Measurements from ENCODE around the gene TMEM266. TPM values are rescaled to one million over a fixed set of nuclear protein-coding genes. Genes with fewer than 3 reads are reported as not detected.
"Not testable (repeated sequence)": the region's sequence is repeated elsewhere in the genome, so short reads cannot be mapped to it uniquely, and the experiment has no call there.

The TMEM266 gene
- total and polyA plus RNA-seq, 2 experiments from 2014 or later: 0.39 to 1.9 TPM

DNA sequence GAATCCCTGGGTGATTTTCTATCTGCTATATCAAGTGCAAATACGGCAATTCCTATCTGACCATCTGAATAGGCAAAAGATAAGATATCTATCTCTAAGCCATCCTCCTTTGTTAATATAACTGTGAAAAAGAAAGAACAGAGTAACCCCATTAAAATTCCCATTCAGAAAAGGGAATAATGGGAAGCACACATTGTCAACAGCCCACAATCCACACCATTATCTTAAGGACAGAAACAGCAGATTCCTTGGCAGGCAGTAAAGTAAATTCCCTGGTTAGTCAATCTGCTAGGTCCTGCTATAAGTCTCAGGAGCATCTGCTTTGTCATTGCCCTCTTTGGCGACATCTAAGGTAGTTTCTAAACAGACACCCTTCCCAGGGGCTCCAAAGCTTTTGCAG lies 25.7 kb upstream of the TMEM266 start:
- H3K9me2 ChIP-seq (replicated peaks; ENCODE audit: insufficient read depth): no peaks in the 10 kb centered on the region
- H3K36me3 ChIP-seq (replicated peaks; ENCODE audit: insufficient read depth, low read depth): no peaks in the 10 kb centered on the region
- H4K20me1 ChIP-seq (ENCODE audit: insufficient read depth, poor library complexity, severe bottlenecking): no peaks in the 10 kb centered on the region
- H3K4me1 ChIP-seq (ENCODE audit: insufficient read depth): no peaks in the 10 kb centered on the region
- H3K27me3 ChIP-seq: no peaks in the 10 kb centered on the region
- no peaks in the 10 kb centered on the region for H3K79me2 ChIP-seq
- H3K4me3 ChIP-seq: no peak overlapping the region
- H3K27ac ChIP-seq: no peak overlapping the region
- TF ChIP-seq, protein P1, sequence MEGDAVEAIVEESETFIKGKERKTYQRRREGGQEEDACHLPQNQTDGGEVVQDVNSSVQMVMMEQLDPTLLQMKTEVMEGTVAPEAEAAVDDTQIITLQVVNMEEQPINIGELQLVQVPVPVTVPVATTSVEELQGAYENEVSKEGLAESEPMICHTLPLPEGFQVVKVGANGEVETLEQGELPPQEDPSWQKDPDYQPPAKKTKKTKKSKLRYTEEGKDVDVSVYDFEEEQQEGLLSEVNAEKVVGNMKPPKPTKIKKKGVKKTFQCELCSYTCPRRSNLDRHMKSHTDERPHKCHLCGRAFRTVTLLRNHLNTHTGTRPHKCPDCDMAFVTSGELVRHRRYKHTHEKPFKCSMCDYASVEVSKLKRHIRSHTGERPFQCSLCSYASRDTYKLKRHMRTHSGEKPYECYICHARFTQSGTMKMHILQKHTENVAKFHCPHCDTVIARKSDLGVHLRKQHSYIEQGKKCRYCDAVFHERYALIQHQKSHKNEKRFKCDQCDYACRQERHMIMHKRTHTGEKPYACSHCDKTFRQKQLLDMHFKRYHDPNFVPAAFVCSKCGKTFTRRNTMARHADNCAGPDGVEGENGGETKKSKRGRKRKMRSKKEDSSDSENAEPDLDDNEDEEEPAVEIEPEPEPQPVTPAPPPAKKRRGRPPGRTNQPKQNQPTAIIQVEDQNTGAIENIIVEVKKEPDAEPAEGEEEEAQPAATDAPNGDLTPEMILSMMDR (IDR thresholded peaks at IDR 0.05; ENCODE audit: poor library complexity): no peak
- TF ChIP-seq EZH2phosphoT487 (IDR thresholded peaks at IDR 0.05; ENCODE audit: low read depth, severe bottlenecking, unreplicated experiment) (no peak), EZH2 (IDR thresholded peaks at IDR 0.05; ENCODE audit: borderline replicate concordance) (no peak)
- no peak overlapping the region for H2AFZ ChIP-seq
- DNase-seq (ENCODE audit: low spot score): no peak
- H3K4me2 ChIP-seq: no peak overlapping the region
- H3K9me3 ChIP-seq (ENCODE audit: low read depth): no peaks in the 10 kb centered on the region
- WGBS (ENCODE audit: low lambda C conversion rate, missing lambda C conversion rate): 38% methylated on average over 2 of the region's 2 CpGs

- no peaks in the 10 kb centered on the region for H3K9me3 ChIP-seq (ENCODE audit: low read depth)
- DNase-seq (ENCODE audit: low spot score): no peak
- 38% methylated on average over 3 of the region's 3 CpGs for WGBS (ENCODE audit: low lambda C conversion rate, missing lambda C conversion rate)
- H3K9me2 ChIP-seq (replicated peaks; ENCODE audit: insufficient read depth): no peaks in the 10 kb centered on the region
- H3K27ac ChIP-seq: no peak overlapping the region
- H3K36me3 ChIP-seq (replicated peaks; ENCODE audit: insufficient read depth, low read depth): no peaks in the 10 kb centered on the region
- no peak overlapping the region for H3K4me3 ChIP-seq
- no peak for TF ChIP-seq EZH2phosphoT487 (IDR thresholded peaks at IDR 0.05; ENCODE audit: low read depth, severe bottlenecking, unreplicated experiment)
- TF ChIP-seq, protein P1 (IDR thresholded peaks at IDR 0.05; ENCODE audit: poor library complexity): no peak
- no peak for TF ChIP-seq EZH2 (IDR thresholded peaks at IDR 0.05; ENCODE audit: borderline replicate concordance)
- no peak overlapping the region for H2AFZ ChIP-seq
- no peaks in the 10 kb centered on the region for H3K79me2 ChIP-seq
- no peaks in the 10 kb centered on the region for H3K27me3 ChIP-seq
- H3K4me1 ChIP-seq (ENCODE audit: insufficient read depth): no peaks in the 10 kb centered on the region
- H3K4me2 ChIP-seq: no peak overlapping the region
- H4K20me1 ChIP-seq (ENCODE audit: insufficient read depth, poor library complexity, severe bottlenecking): no peaks in the 10 kb centered on the region
Observed at GRCh38 chr15:76035593-76035992, 24.2 kb upstream of the TMEM266 start.

DNA sequence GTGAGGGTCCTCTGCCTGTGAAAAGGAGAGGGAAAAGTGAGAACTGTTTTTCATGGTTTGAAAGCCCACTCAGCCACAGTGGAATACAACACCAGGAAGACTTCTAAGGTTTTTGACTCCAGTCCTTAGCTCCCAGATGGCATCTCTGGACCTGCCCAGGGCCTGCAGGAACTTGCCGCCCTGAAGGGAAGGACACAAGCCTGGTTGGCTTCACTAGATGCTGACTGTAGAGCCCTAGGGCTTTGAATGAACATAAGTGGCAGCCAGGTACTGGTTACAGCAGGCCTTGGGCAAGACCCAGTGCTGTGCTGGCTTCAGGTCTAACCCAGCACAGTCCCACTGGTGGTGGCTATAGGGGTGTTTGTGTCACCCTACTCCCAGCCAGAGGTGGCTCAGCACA lies 21.3 kb upstream of the TMEM266 start:
- H3K4me2 ChIP-seq: no peak overlapping the region
- no peak overlapping the region for H3K4me3 ChIP-seq
- TF ChIP-seq, protein P1 (IDR thresholded peaks at IDR 0.05; ENCODE audit: poor library complexity): no peak
- TF ChIP-seq EZH2 (IDR thresholded peaks at IDR 0.05; ENCODE audit: borderline replicate concordance): no peak
- TF ChIP-seq EZH2phosphoT487 (IDR thresholded peaks at IDR 0.05; ENCODE audit: low read depth, severe bottlenecking, unreplicated experiment): no peak
- no peak overlapping the region for H2AFZ ChIP-seq
- no peak overlapping the region for H3K27ac ChIP-seq
- no peaks in the 10 kb centered on the region for H3K9me2 ChIP-seq (replicated peaks; ENCODE audit: insufficient read depth)
- H4K20me1 ChIP-seq (ENCODE audit: insufficient read depth, poor library complexity, severe bottlenecking): no peaks in the 10 kb centered on the region
- no peaks in the 10 kb centered on the region for H3K4me1 ChIP-seq (ENCODE audit: insufficient read depth)
- WGBS (ENCODE audit: low lambda C conversion rate, missing lambda C conversion rate): 92% methylated on average over 1 of the region's 1 CpG
- no peak for DNase-seq (ENCODE audit: low spot score)
- no peaks in the 10 kb centered on the region for H3K9me3 ChIP-seq (ENCODE audit: low read depth)
- H3K27me3 ChIP-seq: peaks cover 5% of the 10 kb centered on the region
- no peaks in the 10 kb centered on the region for H3K36me3 ChIP-seq (replicated peaks; ENCODE audit: insufficient read depth, low read depth)
- H3K79me2 ChIP-seq: no peaks in the 10 kb centered on the region

DNA sequence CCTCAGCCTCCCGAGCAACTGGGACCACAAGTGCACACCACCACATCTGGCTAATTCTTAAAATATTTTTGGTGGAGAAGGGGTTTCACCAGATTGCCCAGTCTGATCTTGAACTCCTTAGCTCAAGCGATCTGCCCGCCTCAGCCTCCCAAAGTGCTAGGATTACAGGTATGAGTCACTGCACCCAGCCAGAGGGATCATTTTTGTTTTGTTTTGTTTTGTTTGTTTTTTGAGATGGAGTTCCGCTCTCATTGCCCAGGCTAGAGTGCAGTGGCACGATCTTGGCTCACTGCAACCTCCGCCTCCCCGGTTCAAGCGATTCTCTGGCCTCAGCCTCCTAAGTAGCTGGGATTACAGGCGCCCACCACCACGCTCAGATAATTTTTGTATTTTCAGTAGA lies 5.6 kb upstream of the TMEM266 start:
- not testable (repeated sequence) for H3K4me2 ChIP-seq; H3K9me3 ChIP-seq (ENCODE audit: low read depth); H3K4me3 ChIP-seq; H3K36me3 ChIP-seq (replicated peaks; ENCODE audit: insufficient read depth, low read depth); H3K27me3 ChIP-seq; H3K79me2 ChIP-seq; H3K27ac ChIP-seq; H2AFZ ChIP-seq; DNase-seq (ENCODE audit: low spot score); H3K9me2 ChIP-seq (replicated peaks; ENCODE audit: insufficient read depth); H3K4me1 ChIP-seq (ENCODE audit: insufficient read depth); H4K20me1 ChIP-seq (ENCODE audit: insufficient read depth, poor library complexity, severe bottlenecking)
- WGBS (ENCODE audit: low lambda C conversion rate, missing lambda C conversion rate): 93% methylated on average over 10 of the region's 10 CpGs

All from hepatocyte (in vitro differentiated cells).